A673 (cell line): ENCODE measurements around the gene BMPR1A.

Experiments used
- EZH2 ChIP-seq: fragments of 200-600 bp; sonication (generic); IDR thresholded peaks from 2 replicates; pipeline ENCODE4 v1.6.1; 2017; ENCODE audit warnings: borderline replicate concordance, low read depth, mild to moderate bottlenecking, mixed read lengths, antibody characterized with exemption, low read length; ENCODE audit not compliant: poor library complexity, severe bottlenecking
- TF ChIP-seq, protein P1 (sequence below): fragments of 300-800, 200-600 bp; sonication (generic); conservative IDR thresholded peaks from 2 replicates; pipeline ENCODE4 v1.5.1; 2017; ENCODE audit warnings: low read depth, mild to moderate bottlenecking, antibody characterized with exemption, low read length, moderate library complexity, mixed read lengths

DNA sequence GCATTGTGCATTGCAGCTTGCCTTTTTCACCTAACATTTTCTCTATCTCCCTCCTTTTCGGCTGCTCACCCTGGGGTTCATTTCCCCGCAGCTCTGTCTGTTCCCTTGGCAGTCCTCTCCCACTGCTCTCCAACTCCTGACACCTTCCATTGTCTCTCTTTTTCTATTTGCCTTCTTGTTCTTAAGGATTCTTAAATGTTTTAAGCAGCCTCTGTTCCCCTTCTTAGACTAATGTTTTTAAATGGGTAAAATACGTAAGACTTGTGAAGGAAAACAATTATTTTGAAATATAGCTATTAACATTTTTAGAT is 19.4 kb downstream of the BMPR1A start:
- TF ChIP-seq, protein P1, sequence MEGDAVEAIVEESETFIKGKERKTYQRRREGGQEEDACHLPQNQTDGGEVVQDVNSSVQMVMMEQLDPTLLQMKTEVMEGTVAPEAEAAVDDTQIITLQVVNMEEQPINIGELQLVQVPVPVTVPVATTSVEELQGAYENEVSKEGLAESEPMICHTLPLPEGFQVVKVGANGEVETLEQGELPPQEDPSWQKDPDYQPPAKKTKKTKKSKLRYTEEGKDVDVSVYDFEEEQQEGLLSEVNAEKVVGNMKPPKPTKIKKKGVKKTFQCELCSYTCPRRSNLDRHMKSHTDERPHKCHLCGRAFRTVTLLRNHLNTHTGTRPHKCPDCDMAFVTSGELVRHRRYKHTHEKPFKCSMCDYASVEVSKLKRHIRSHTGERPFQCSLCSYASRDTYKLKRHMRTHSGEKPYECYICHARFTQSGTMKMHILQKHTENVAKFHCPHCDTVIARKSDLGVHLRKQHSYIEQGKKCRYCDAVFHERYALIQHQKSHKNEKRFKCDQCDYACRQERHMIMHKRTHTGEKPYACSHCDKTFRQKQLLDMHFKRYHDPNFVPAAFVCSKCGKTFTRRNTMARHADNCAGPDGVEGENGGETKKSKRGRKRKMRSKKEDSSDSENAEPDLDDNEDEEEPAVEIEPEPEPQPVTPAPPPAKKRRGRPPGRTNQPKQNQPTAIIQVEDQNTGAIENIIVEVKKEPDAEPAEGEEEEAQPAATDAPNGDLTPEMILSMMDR: no peak
- TF ChIP-seq EZH2: no peak
